NCI-H2107 (cell line): ENCODE results near the gene HRH1.
"Not testable (repeated sequence)": the region's sequence is repeated elsewhere in the genome, so short reads cannot be mapped to it uniquely, and the experiment has no call there.

Experiments
- DNase-seq: peaks from one replicate; lab custom pipeline; 2025; lab: John Stamatoyannopoulos, UW

Gene HRH1, protein sequence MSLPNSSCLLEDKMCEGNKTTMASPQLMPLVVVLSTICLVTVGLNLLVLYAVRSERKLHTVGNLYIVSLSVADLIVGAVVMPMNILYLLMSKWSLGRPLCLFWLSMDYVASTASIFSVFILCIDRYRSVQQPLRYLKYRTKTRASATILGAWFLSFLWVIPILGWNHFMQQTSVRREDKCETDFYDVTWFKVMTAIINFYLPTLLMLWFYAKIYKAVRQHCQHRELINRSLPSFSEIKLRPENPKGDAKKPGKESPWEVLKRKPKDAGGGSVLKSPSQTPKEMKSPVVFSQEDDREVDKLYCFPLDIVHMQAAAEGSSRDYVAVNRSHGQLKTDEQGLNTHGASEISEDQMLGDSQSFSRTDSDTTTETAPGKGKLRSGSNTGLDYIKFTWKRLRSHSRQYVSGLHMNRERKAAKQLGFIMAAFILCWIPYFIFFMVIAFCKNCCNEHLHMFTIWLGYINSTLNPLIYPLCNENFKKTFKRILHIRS

GRCh38 chr3:11154036-11154952 is at the start of gene HRH1:
Gene HRH1 (plus strand): TSS chr3:11154493. CDS start chr3:11259038, 104,545 bp downstream.
- DNase-seq = no peak

DNA sequence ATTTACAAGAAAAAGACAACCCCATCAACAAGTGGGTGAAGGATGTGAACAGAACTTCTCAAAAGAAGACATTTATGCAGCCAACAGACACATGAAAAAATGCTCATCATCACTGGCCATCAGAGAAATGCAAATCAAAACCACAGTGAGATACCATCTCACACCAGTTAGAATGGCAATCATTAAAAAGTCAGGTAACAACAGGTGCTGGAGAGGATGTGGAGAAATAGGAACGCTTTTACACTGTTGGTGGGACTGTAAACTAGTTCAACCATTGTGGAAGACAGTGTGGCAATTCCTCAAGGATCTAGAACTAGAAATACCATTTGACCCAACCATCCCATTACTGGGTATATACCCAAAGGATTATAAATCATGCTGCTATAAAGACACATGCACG is 41.0 kb upstream of the HRH1 start:
- not testable (repeated sequence) for DNase-seq

DNA sequence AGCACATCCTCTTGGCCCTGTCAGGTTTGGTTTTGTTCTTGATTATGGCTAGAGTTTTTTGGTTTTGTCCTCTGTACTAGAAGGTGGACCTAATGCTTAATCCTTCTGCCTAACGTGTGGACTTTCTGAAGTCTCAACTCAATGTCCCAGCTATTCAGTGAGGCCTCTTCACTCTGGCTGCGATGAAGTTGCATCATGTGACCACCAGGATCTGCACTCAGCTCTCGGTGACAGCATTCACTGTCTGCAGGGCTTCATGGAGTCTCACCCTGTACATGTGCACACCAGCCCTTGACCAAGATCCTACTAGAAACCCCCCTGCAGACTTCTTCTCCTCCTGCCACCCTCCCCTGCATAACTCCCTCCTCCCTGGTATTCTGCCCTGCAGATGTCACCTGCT is 38.7 kb upstream of the HRH1 start:
- DNase-seq = no peak

DNA sequence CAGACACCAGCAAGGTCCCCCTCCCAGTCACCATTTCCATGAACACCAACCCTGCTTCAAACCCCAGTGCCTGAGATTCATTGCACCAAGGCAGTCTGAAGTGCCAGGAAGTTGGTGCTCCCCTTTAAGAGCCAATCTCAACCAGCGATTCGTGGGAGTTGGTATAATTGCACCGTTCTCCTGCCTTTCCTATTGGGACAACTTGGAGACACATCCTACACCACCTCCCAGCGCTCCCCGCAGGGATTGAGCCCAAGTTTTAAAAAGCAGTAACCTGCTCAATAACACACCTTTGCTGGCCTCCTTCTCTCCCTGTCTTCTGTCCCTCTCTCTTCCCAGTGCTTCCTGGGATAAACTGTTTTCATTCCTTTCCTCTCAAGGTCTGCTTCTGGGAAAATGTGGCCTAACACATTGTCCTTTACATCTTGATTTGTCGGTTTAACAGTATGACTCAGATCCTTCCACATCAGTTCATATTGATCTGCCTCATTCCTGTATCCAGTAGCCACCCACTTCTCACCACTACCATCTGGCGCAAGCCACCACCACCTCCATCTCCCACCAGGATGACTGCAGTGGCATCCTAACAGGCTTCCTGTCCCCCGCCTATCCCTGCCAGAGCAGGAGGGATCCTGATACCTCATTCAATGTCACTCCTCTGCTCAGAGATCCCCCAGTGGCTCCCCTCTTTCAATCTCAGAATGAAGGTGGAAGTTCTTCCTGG is 37.8 kb upstream of the HRH1 start:
- no peak for DNase-seq

- DNase-seq = no peak
These were observed 36.7 kb upstream of the HRH1 start for GRCh38 chr3:11117591-11117990.

DNA sequence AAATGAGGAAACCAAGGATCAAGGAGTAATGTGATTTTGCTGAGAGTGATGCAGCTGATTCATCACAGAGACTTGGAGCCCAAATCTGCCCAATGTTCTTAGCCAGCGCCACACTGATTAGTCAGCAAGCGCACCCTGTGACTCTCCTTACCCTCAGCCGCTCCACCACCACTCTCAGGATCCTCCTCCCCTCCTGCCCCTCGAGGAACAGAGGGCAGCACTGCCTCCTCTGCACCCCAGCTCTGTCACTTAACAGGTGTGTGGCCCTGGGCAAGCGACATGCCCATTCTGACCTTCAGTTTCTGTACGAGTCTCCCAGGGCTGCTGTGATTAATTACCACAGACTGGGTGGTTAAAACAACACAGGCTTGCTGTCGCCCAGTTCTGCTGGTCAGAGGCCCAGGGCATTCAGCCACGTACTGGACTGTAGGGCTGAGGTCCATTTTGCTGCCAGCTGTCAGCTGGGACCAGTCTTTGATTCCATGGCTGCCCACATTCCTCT is 36.1 kb upstream of the HRH1 start:
- DNase-seq = no peak

DNA sequence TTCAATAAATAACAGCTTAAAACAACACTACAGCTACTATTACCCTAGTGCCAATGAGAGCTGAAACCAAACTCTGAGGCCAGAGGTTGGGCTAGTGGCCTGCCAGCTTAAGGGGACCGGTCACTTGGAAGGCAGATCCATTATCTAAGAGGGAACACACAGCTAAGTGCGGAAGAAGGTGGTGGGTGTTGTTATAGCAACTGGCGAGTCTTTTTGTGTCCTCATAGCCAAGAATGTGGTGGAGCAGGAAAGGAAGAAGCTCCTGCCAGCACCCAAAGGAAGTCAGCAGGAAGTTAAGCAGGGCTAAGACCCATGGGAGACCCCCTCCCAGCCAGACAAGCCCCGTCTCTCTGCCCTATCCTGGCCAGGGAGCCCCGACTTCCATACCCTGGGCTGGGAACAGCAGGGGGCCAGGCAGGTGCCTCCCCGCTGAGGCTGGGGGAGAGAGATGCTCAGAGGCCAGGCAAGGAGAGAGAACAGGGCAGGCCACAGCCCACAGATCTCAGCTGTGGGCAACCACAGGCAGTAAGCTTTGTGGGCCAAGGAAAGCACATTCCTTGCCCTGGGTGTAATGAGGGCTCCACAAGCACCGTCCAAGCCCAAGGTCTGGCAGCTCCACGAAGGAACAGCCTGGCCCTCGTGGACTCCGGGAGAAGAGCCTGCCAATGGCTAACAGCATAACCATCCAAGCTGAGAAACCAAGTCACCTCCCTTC is 34.0 kb upstream of the HRH1 start:
- no peak for DNase-seq

DNA sequence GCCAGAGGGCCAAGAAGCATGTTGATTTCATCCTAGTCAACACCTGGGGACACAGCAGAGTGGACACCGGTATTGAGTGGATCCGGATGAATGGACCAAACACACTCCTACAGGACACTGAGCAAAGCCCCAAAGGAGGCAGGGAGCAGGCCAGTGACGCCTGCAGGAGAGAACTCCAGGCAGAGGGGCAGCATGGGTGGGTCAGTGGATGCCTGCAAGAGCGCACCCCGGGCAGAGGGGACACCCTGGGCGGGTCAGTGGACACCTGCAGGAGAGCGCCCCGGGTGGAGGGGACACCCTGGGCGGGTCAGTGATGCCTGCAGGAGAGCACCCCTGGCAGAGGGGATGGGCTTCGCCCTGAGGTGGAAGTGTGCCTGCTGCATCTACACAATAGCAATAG is 27.6 kb upstream of the HRH1 start:
- DNase-seq = no peak

DNA sequence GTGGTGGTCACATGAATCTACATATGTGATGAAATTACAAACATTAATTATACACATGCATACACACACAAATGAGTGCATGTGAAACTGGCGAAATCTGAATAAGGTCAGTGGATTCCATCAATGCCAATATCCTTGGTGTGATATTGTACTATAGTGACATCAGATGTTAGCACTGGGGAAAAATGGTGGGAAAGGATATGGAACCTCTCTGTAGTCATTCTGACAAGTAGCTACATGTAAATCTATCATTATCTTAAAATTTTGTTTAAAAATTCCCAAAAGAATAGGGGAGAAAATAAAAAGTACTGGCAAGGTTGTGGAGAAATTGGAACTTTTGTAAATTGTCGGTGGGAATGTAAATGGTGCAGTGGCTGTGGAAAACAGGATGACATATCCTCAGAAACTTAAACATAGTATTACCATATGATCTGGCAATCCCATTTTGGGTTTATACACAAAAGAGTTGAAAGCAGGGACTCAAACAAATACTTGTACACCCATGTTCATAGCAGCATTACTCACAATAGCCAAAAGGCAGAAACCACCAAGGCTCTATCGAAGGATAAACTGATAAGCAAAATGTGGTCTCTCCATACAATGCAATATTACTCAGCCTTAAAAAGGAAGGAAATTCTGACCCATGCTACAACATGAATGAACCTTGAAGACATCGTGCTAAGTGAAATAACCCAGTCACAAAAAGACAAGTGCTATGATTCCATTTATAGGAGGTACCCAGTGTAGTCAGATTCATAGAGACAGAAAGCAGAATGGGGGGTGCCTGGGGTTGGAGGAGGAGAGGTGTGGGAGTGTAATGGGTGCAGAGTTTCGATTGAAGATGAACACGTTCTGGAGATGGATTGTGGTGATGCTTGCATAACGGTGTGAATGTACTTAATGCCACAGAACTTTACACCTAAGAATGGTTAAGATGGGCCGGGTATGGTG is 25.3 kb upstream of the HRH1 start:
- no peak for DNase-seq

DNA sequence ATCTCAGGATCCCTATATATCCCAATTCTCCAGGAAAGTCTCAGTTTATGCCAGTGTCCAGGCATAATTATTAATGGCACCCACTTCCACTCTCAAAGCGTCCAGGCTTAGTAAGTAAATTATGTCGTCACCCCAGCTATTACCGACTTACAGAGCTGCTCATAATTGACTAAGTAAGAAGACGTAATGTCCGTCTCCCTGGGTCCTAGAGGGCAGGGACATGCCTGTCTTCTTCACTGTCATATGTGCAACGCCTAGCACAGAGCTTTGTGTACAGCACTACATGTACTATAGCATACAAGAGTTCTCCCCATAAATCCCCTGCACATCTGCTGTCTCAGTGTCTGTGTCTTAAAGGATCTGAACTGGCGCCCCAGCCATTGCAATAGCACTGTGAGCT is 23.9 kb upstream of the HRH1 start:
- DNase-seq = no peak

- DNase-seq = no peak
These were observed 22.9 kb upstream of the HRH1 start for GRCh38 chr3:11131371-11131770.

GRCh38 chr3:11131886-11132285 is 22.4 kb upstream of the HRH1 start:
- DNase-seq = not testable (repeated sequence)

GRCh38 chr3:11132861-11133260 is 21.4 kb upstream of the HRH1 start:
- no peak for DNase-seq

DNA sequence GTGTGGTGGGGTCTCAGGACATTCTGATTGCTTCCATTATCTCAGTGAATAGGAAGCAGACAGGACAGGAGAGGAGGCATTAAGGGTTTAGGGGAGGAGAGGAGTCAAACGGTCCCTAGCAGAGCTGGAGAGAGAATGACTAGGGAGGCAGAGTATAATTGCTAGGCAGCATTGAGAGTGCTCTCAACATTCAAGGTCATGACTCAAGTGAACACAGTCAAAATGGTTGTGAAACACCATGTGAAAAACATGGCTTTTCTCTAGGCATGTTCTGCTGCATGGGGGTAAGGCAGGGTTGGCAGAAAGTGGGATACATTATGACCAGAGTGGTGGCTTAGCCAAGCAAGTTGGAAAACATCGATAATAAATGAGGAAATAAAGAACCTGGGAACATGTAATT is 19.5 kb upstream of the HRH1 start:
- no peak for DNase-seq

DNA sequence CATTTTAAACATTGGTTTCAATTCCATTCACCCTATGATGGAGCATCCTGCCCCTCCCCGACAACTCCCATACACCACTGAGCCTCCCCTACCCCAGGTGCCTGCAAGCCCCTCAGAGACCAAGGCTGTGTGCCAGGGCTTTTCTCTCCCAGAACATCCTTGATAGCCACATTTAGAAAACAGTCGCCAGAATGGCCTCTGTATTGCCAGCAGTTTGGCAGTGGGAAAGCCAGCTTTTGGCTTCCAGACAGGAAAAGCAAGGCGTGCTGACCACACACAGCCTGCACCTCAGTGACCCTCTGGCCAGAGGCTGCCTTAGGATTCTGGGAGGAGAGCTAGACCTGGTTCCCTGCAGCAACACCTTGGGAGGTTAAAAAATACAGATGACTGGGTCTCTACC is 18.2 kb upstream of the HRH1 start:
- DNase-seq = no peak

- DNase-seq = no peak
These were observed 17.3 kb upstream of the HRH1 start for GRCh38 chr3:11136830-11137626.

GRCh38 chr3:11137627-11137959 is 16.7 kb upstream of the HRH1 start:
- DNase-seq = no peak

DNA sequence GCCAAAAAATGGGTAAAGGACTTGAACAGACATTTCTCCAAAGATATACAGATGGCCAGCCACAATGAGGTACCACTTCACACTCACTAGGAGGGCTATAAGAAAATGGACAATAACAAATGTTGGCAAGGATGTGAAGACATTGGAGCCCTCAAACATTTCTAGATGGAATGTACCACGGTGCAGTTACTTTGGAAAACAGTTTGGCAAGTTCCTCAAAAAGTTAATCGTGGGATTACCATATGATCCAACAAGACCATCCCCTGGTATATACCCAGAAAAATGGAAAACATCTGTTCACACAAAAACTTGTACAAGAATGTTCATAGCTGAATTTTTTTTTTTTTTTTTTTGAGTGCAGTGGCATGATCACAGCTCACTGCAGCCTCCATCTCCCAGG is 15.9 kb upstream of the HRH1 start:
- DNase-seq = no peak

DNA sequence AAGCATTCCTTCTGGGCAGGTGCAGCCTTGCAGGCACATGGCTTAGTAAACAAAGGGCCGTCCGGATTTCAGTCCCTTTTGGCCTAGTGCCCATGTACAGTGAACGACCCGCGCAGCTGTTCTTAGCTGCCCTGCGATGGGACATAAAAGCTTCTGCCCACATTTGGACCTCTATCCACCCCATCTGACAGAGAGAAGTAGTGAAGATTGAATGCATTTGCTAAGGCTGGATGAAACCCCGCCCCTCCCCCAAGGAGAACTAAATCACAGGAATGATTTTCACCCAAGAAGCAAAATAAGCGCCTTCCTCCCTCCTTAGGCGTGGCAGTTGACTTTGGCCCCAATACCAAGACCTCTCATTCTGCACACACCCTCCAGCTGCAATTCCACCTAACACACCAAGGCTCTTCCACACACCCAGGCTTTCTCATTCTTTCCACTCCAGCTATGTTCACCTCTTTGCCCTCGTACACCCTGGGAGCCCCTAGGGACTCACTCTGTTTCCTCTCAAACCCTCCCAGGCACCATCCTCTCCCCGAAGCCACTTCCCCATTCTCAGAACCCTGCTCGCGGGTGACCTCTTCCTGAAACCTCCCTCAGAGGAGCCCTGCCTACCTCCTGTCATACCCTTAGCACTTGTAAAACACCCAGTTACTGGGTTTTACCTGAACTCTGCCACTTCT is 14.1 kb upstream of the HRH1 start:
- no peak for DNase-seq
